Activated naive CD8-positive, alpha-beta T cell treated with anti-CD3 and anti-CD28 coated beads, Interleukin-2, amount 50 U/mL, for 24 hours (primary cell): ENCODE measurements around the gene JUN.

Source experiments
- ATAC-seq: fragments of 150-1000 bp; cut with Tn5 transposase; one replicate; pipeline ENCODE4 v1.10.0; 2021
- DNase-seq: peaks from one replicate; pipeline ENCODE4 v3.0.0; 2021
- H3K27ac Mint-ChIP-seq: one replicate; pipeline ENCODE4 v1.8.0; 2021; ENCODE audit warnings: mild to moderate bottlenecking, mixed read lengths
- H3K27me3 Mint-ChIP-seq: one replicate; pipeline ENCODE4 v1.8.0; 2021; ENCODE audit warnings: mixed read lengths
- H3K36me3 Mint-ChIP-seq: one replicate; pipeline ENCODE4 v1.8.0; 2021; ENCODE audit warnings: low read depth, mixed read lengths
- H3K4me1 Mint-ChIP-seq: one replicate; pipeline ENCODE4 v1.8.0; 2021; ENCODE audit warnings: mixed read lengths
- H3K4me3 Mint-ChIP-seq: one replicate; pipeline ENCODE4 v1.8.0; 2021; ENCODE audit warnings: mild to moderate bottlenecking, moderate library complexity, mixed read lengths
- H3K9me3 Mint-ChIP-seq: one replicate; pipeline ENCODE4 v1.8.0; 2021; ENCODE audit warnings: mixed read lengths

JUN gene

DNA sequence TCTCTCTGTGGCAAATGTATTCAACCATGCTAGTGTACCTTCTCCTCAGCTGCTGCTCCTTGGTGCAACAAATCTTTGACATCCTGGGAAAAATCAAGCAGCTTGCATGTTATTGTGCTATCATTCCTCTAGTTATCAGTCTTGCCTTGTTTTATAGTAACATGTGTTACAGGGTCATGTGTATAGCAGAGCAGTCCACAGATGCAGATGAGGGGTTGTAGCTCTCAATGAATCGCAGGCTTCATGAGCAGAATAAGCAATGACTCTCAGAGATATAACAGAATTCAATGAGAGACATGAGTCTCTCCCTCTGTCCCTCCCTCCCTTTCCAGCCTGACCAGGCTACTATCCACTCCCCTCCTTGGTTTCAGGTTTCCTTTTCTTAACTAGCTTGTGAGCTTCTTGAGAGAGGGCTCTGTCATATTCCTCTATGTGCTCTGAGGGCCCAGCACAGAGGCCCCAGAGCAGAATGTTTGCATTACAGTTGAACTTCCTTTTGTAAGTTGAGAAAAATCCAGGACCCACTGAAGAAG, 15.1 kb upstream of the JUN start:
- H3K36me3 Mint-ChIP-seq = peaks cover 2% of the 10 kb centered on the region
- no peaks in the 10 kb centered on the region for H3K9me3 Mint-ChIP-seq
- no peaks in the 10 kb centered on the region for H3K27me3 Mint-ChIP-seq
- no peak overlapping the region for H3K4me3 Mint-ChIP-seq
- H3K27ac Mint-ChIP-seq = no peak overlapping the region
- ATAC-seq (no peak), DNase-seq (no peak)
- peaks cover 6% of the 10 kb centered on the region for H3K4me1 Mint-ChIP-seq

DNA sequence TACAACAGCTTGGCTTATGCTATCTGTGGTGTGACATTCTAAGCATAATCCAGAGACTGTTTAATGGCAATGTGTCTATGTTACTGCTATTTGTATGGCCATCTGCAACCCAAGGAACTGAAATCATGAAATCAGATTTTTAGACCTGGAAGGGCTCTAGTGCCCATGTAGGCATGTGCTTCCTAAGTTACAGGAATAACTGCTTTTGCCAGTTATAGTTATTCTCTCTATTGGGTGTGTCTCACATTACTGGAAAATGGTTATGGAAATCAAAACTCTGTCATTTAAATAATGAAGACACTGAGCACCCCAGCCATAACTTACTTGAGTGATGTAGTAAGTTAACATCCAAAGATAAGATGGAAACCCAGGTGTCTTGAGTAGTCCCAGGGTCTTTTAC, 12.6 kb upstream of the JUN start:
- Mint-ChIP-seq H3K36me3 (peaks cover 2% of the 10 kb centered on the region), H3K4me3 (no peak overlapping the region), H3K4me1 (peaks cover 6% of the 10 kb centered on the region), H3K9me3 (no peaks in the 10 kb centered on the region), H3K27me3 (no peaks in the 10 kb centered on the region), H3K27ac (no peak overlapping the region)
- ATAC-seq (no peak), DNase-seq (no peak)

DNA sequence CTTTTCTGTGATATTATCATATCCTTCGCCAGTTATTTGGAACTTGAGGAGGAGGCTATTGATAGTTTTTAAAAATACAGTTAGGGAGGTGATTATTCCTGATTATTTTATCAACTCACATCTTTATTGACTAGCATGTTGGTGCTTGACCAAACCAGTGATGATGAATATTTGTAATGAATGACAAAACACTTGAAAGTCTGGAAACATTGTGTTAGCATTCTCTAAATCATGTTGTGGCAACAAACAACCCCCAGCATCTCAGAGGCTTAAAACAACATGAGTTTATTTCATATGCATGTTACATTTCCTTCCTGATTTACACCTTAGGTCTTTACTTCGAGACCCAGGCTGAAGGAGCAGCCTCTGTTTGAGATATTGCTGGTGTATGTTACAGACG, 10.7 kb upstream of the JUN start:
- H3K4me3 Mint-ChIP-seq = no peak overlapping the region
- ATAC-seq = no peak
- H3K36me3 Mint-ChIP-seq = peaks cover 3% of the 10 kb centered on the region
- no peak overlapping the region for H3K27ac Mint-ChIP-seq
- H3K9me3 Mint-ChIP-seq = no peaks in the 10 kb centered on the region
- no peak for DNase-seq
- H3K27me3 Mint-ChIP-seq = no peaks in the 10 kb centered on the region
- H3K4me1 Mint-ChIP-seq = peaks cover 15% of the 10 kb centered on the region

DNA sequence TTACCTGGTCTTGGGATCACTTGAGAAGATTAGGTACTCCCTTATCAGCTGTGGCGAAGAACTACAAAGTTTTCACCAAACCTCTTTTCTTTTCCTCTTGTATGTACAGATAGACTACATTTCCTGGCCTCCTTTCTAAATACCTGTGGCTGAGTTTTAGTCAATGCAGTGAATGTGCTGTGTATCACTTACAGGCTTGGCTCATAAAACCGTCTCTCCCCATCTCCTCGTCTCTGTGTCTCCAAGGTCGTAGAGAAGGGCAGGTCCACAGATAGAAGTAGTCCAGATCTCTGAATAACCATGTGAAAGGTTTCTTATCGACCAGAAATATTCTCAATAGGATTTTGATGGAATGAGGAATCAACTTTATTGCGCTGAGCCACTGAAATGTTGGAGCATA, 9.0 kb upstream of the JUN start:
- H3K9me3 Mint-ChIP-seq = peaks cover 6% of the 10 kb centered on the region
- H3K4me3 Mint-ChIP-seq = no peak overlapping the region

DNA sequence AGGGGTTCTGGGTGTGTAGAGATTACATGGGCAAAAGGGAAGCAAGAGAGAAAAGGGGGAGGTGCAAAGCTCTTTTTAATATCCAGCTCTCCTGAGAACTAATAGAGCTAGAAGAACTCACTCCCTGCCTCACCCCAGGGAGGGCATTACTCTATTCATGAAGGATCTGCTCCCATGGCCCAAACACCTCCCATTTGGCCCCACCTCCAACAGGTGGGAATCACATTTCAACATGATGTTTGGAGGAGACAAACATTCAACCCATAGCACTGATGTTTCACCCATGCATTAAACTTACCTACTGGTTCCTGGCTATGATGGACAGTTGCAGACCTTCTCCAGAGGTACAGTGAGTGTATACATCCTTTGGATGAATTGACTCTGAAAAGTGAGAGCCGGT, 7.3 kb upstream of the JUN start:
- DNase-seq = no peak
- H3K4me3 Mint-ChIP-seq = no peak overlapping the region
- H3K27me3 Mint-ChIP-seq = no peaks in the 10 kb centered on the region
- no peak overlapping the region for H3K27ac Mint-ChIP-seq
- ATAC-seq = no peak
- peaks cover 19% of the 10 kb centered on the region for H3K36me3 Mint-ChIP-seq
- H3K9me3 Mint-ChIP-seq = peaks cover 6% of the 10 kb centered on the region
- peaks cover 18% of the 10 kb centered on the region for H3K4me1 Mint-ChIP-seq

More for the DNA sequence above, 9.0 kb upstream of the JUN start:
- Mint-ChIP-seq H3K27ac (no peak overlapping the region), H3K36me3 (peaks cover 15% of the 10 kb centered on the region), H3K27me3 (no peaks in the 10 kb centered on the region), H3K4me1 (peaks cover 18% of the 10 kb centered on the region)
- DNase-seq = no peak
- no peak for ATAC-seq

DNA sequence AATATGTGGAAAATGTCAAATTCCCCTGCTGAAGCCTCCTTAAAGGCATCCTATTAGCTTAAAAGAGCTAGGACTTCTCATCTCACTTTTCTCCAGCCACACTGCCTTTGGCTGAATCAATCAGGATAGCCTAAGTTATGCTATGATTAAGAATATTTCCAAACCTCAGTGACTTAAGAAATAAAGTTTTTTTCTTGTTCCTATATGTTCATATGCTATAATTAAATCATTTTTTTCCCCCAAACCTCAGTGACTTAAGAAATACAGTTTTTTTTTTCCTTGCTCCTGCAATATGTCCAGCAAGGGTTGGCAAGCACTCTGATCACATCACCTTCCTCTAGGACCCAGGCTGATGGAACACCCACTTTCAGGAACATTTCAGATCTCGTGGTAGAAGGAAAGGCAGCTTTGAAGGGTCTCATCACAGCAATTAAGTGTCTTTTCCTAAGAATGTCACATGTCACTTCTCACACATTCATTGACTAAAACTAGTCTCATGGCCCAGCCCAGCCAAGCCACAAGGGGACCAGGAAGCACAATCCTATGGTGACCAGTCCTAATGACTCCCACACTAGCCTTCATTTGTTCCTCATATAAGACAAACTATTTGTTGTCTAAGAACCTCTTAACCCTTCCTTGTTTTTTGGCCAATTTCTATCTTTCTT, 6.3 kb upstream of the JUN start:
- Mint-ChIP-seq H3K36me3 (peaks cover 19% of the 10 kb centered on the region), H3K4me1 (peaks cover 21% of the 10 kb centered on the region), H3K9me3 (peaks cover 6% of the 10 kb centered on the region), H3K27me3 (no peaks in the 10 kb centered on the region), H3K4me3 (no peak overlapping the region), H3K27ac (no peak overlapping the region)
- DNase-seq = no peak
- ATAC-seq = no peak

DNA sequence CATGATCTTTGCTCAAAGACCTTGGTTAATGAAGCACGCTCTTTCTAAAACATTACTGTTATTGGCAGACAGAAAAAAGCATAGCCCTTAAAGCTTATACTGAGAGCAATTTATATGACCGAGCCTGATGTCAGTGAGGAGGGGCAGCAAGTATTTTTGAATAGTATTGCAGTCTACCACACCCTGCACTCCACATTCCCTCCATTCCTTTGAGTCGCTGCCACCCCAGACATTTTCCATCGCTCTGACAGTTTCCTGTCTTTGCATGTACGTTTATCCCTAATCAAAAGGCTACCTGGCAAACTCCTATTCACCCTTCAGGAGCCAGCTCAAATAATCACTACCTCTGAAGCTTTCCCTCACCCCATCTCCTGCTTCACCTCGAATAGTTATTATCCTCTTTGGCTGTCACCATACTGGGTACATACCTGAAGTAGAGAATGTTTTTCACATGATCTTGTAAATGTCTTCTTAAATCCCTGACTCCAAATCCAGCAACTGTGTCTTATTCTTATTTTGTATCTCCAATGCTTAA, 5.5 kb upstream of the JUN start:
- no peak for DNase-seq
- Mint-ChIP-seq H3K9me3 (peaks cover 6% of the 10 kb centered on the region), H3K27ac (no peak overlapping the region)

DNA sequence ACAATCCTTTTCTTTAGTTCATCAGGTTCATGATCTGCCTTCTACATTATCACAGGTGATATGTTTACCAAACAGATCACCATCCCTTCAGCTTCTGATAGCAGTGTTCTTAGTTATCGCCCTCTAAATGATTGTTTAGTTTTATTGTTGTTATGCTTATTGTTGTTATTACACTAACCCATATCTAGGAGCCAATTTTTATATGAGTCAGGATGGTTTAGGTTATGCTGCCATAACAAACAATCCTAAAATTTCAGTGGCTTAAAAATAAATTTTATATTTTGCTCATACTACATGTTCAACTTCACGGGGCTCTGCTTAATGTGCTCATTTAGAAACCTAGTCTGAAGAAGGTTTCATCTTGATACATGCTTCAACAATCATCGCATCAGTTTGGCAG, 4.4 kb upstream of the JUN start:
- Mint-ChIP-seq H3K27ac (no peak overlapping the region), H3K9me3 (peaks cover 6% of the 10 kb centered on the region), H3K36me3 (peaks cover 19% of the 10 kb centered on the region), H3K4me1 (peaks cover 24% of the 10 kb centered on the region), H3K27me3 (no peaks in the 10 kb centered on the region), H3K4me3 (no peak overlapping the region)
- DNase-seq = no peak
- ATAC-seq = no peak

More for the DNA sequence above, 5.5 kb upstream of the JUN start:
- Mint-ChIP-seq H3K4me3 (no peak overlapping the region), H3K36me3 (peaks cover 19% of the 10 kb centered on the region), H3K27me3 (no peaks in the 10 kb centered on the region), H3K4me1 (peaks cover 23% of the 10 kb centered on the region)
- no peak for ATAC-seq

DNA sequence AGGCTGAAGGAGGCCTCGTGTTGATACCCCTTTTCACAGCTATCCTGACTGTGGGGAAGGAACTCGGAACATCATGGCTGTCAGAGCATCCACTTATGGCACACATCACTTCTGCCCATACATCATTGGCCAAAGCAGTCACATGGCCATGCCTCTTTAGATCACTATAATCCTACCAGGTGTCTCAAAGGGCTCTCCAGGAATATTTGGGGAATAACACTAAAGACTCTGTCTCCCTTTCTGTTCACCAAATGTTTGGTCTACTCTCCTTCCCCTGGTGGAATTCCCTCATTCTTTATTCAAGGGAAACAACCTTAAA, 3.0 kb upstream of the JUN start:
- H3K9me3 Mint-ChIP-seq = peaks cover 6% of the 10 kb centered on the region
- ATAC-seq = no peak
- peaks cover 33% of the 10 kb centered on the region for H3K4me1 Mint-ChIP-seq
- DNase-seq = no peak
- peaks cover 26% of the 10 kb centered on the region for H3K36me3 Mint-ChIP-seq
- no peak overlapping the region for H3K27ac Mint-ChIP-seq
- H3K27me3 Mint-ChIP-seq = no peaks in the 10 kb centered on the region
- H3K4me3 Mint-ChIP-seq = no peak overlapping the region

DNA sequence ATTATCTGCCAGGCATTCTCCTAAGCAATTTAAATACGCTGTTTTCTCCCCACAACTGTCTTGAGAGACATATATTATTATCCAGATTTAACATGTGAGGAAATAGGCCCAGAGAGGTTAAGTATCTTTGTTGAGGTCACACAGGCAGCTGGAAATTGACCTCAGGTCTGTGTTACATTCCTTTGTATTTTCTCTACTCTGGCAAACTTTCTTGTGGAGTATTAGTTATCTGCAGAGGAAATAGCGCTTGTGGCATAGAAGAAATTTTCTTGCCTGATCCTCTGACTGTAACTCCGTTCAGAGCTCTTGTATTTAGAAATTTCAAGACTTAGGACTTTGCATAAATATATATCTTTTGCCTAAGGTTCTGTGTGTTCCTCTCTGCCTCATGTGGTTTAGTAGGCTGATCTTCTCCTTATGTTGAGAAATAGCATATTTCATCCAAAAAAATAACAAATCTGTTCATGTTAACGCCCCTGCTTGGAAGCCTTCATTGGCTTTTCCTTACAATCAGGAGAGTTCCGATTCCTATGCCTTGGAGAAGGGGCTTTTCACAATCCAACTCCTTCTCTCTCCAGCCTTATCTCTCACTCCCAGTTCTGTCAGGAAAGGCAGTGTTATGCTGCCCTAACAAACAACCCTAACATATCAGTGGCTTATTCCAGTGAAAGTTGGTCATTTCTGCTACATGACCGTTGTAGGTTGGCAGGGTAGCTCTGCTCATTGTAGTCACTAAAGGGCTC, 2.5 kb upstream of the JUN start:
- no peak for ATAC-seq
- no peaks in the 10 kb centered on the region for H3K27me3 Mint-ChIP-seq
- peaks cover 36% of the 10 kb centered on the region for H3K4me1 Mint-ChIP-seq
- peak overlapping the region; percentile 86 for H3K4me3 Mint-ChIP-seq
- no peak overlapping the region for H3K27ac Mint-ChIP-seq
- peaks cover 6% of the 10 kb centered on the region for H3K9me3 Mint-ChIP-seq
- peaks cover 29% of the 10 kb centered on the region for H3K36me3 Mint-ChIP-seq
- no peak for DNase-seq

DNA sequence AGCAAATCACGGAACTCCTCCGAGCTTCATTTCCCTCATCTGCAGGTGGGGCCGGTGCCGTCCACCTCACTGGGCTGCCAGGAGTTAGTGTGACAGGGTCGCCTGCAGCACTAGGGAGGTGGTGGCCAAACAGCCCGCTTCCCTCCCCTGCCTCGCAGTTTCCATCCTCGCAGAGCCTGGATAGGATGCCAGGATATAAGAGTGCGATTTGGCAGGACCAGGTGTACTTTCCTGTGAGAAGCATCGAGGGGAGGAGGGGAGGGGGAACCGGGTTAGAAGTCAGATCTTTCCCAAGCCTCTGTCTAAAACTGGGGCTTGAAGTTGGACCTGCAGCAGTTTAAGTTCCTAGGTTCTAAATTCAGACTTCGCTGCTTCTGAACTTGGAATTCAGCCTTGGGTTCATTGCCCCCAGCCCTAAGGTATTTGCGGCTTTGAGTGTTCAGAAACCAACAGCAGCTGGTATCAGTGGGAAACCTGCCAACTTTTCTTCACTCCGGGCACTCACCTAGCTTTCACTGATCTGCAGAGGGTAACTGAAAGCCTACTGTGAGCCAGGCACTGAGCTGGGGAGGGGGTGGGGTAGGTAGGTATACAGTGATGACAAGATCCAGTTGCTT, 1.7 kb upstream of the JUN start:
- Mint-ChIP-seq H3K27me3 (peaks cover under 1% of the 10 kb centered on the region), H3K9me3 (peaks cover 6% of the 10 kb centered on the region), H3K36me3 (peaks cover 29% of the 10 kb centered on the region), H3K27ac (peak overlapping the region; percentile 90), H3K4me1 (peaks cover 36% of the 10 kb centered on the region), H3K4me3 (peak overlapping the region; percentile 86)
- ATAC-seq (no peak), DNase-seq (peak; percentile 35)

DNA sequence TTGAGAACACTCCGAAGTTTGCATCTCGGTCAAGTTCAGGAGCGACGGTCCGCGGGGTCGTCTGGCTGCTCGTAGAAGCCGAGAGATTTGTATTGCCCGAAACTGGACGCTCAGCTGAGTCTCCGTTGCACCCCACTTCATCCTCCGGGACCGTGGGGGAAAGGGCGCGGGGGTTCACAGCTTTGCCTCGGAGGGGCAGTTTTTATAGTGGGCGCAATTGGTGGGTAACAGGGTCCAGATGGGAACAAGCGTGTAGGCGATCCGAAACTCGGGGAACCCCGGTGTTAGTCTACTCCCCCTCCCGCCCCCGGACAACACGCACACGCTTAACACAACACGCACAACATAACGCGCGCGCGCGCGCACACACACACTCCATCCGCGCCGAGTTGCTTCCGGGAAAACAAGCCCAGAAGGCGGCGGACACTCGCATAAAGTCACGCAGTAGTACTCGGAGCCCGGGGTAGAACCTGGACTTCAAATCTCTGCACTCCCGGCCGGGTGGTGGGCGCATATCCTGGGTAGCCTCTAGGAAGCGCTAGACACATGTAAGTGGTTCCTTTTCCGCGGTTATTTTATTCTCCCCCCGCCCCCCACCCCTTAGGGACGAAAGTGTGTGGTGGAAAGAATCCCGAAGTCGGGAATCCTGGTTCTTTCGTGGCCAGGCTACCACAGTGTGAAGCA, 1.1 kb upstream of the JUN start:
- DNase-seq (peak; percentile 73), ATAC-seq (peak; percentile 5)
- Mint-ChIP-seq H3K4me3 (peak overlapping the region; percentile 86), H3K27me3 (peaks cover 2% of the 10 kb centered on the region), H3K4me1 (peaks cover 36% of the 10 kb centered on the region), H3K9me3 (peaks cover 6% of the 10 kb centered on the region), H3K36me3 (peaks cover 29% of the 10 kb centered on the region), H3K27ac (peak overlapping the region; percentile 90)

DNA sequence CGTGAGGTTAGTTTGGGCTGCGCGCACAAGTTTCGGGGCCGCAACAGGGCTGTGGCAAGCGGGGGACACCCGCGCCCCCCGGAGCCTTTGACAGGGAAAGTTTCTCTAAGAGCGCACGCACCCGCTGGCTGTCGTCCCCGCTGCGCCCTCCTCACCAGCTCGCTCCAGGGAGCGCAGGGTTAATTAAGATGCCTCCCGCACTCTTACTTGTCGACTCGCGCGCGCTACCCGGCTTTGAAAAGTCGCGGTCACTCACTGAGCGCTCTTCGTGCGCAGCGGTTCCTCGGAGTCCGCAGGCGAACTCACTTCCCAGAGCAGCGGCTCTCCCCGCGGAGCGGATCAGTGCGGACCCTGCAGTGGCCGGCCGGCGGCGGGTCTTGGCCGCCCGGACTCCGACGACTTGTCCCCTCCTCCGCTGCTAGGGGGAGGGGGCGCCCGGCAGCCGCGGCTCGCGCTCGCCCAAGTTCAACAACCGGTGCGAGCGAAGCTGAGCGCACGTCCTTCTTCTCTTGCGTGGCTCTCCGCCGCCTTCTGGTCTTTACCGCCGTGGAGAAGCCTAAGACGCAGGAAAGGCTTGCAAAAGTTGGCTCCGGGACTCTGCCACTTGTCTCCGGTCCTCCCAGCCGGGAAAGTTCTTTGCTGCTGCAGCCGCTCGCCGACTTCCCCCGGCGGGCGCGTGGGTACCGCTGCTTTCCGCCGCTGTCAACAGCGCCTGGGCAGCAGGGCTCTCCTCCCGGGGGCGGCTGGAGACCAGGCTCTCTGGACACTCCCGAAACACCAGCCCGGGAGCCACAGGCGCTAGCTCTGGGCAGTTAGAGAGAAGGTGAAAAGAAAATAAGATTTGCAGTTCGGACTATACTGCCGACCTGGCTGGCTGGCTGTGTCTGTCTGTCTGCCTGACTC, 506 bp downstream of the JUN start:
- DNase-seq (peak; percentile 50), ATAC-seq (no peak)
- Mint-ChIP-seq H3K27ac (peak overlapping the region; percentile 90), H3K4me3 (peak overlapping the region; percentile 86), H3K4me1 (peaks cover 32% of the 10 kb centered on the region), H3K36me3 (peaks cover 19% of the 10 kb centered on the region), H3K9me3 (peaks cover 5% of the 10 kb centered on the region), H3K27me3 (peaks cover 2% of the 10 kb centered on the region)
